GM06990 (cell line): ENCODE measurements around the gene HPN.

Experiments used
- DNase-seq: peaks from one replicate; pipeline ENCODE4 v3.0.0-alpha.2; 2011; ENCODE audit not compliant: insufficient read length; ENCODE audit errors: extremely low read depth
- H3K27me3 ChIP-seq: replicated peaks from 2 replicates; pipeline ENCODE4 v1.6.0; 2011; ENCODE audit warnings: low read length; ENCODE audit not compliant: control insufficient read depth, insufficient read depth
- H3K36me3 ChIP-seq: 2 replicates; pipeline ENCODE4 v1.5.1; 2011; ENCODE audit warnings: low read length; ENCODE audit not compliant: control insufficient read depth, insufficient read depth
- H3K4me3 ChIP-seq: replicated peaks from 2 replicates; pipeline ENCODE4 v1.5.1; 2011; ENCODE audit warnings: low read depth, mild to moderate bottlenecking, control low read depth, low read length
- CTCF ChIP-seq: IDR thresholded peaks from 2 replicates; pipeline ENCODE4 v1.5.1; 2011; ENCODE audit warnings: low read length, control low read depth, mild to moderate bottlenecking, inconsistent platforms; ENCODE audit not compliant: insufficient read depth, poor library complexity, severe bottlenecking

Gene HPN

GRCh38 chr19:35029737-35030256 is 11.7 kb upstream of the HPN start:
- no peak for TF ChIP-seq CTCF
- no peak for DNase-seq
- Histone ChIP-seq H3K36me3 (peaks cover 11% of the 10 kb centered on the region), H3K4me3 (no peak overlapping the region), H3K27me3 (peaks cover 2% of the 10 kb centered on the region)

GRCh38 chr19:35030257-35031071 is 11.1 kb upstream of the HPN start, which contains the start of gene SCN1B:
Gene SCN1B (plus strand): TSS chr19:35030470. CDS start chr19:35030821, 351 bp downstream.
- Histone ChIP-seq H3K36me3 (peaks cover 9% of the 10 kb centered on the region), H3K4me3 (no peak within 1 kb of the TSS), H3K27me3 (peaks cover 2% of the 10 kb centered on the region)
- no peak for DNase-seq
- no peak for TF ChIP-seq CTCF

GRCh38 chr19:35031072-35031881 is 10.2 kb upstream of the HPN start:
- Histone ChIP-seq H3K4me3 (no peak overlapping the region), H3K36me3 (peaks cover 5% of the 10 kb centered on the region), H3K27me3 (peaks cover 2% of the 10 kb centered on the region)
- DNase-seq: no peak
- no peak for TF ChIP-seq CTCF

- peaks cover 1% of the 10 kb centered on the region; the same call in 1 of the 2 replicates for H3K36me3 ChIP-seq
- no peak for DNase-seq
Measured at GRCh38 chr19:35032356-35032865, 9.1 kb upstream of the HPN start.

More at GRCh38 chr19:35032356-35032865, 9.1 kb upstream of the HPN start:
- peaks cover 2% of the 10 kb centered on the region for H3K27me3 ChIP-seq
- no peak for TF ChIP-seq CTCF
- H3K4me3 ChIP-seq: no peak overlapping the region
